HG02938 (cell line): ENCODE measurements around the gene PRDM16.

Experiments
- ATAC-seq: cut with Tn5 transposase; IDR thresholded peaks from one replicate; pipeline ENCODE4 v1.9.1; 2021; ENCODE audit warnings: mild to moderate bottlenecking, moderate library complexity; ENCODE audit not compliant: unreplicated experiment

PRDM16 gene

GRCh38 chr1:3401585-3402257 lies 332.7 kb downstream of the PRDM16 start:
- no peak for ATAC-seq

DNA sequence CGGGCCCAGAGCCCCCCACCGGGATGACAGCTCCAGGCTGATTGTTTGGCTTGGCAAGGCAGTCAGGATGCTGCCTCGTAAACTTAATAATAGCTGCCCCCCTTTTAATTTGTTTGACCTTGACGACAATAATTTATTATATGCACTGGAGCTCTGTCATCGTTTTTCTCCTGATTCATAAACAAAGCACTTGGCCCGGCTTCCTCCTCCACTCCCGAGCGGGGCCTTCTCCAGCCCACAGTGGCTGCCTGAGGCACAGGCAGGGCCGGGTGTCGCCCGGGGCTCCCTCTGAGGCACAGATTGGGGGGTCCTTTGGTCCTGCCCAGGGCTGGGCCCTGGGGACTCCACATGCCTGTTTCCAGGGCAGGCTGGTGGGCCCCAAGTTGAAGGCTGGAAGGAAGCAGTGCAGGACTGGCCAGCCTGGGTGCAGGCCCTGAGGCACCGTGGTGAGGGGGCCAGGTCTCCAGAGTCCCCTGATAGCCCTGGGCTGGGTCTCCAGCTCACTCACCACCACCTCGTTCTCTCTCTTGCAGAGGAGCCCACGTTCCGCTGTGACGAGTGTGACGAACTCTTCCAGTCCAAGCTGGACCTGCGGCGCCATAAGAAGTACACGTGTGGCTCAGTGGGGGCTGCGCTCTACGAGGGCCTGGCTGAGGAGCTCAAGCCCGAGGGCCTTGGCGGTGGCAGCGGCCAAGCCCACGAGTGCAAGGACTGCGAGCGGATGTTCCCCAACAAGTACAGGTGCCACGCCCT lies 333.4 kb downstream of the PRDM16 start:
- ATAC-seq, result no peak

- no peak for ATAC-seq
These were observed 334.0 kb downstream of the PRDM16 start for GRCh38 chr1:3403011-3403345.

DNA sequence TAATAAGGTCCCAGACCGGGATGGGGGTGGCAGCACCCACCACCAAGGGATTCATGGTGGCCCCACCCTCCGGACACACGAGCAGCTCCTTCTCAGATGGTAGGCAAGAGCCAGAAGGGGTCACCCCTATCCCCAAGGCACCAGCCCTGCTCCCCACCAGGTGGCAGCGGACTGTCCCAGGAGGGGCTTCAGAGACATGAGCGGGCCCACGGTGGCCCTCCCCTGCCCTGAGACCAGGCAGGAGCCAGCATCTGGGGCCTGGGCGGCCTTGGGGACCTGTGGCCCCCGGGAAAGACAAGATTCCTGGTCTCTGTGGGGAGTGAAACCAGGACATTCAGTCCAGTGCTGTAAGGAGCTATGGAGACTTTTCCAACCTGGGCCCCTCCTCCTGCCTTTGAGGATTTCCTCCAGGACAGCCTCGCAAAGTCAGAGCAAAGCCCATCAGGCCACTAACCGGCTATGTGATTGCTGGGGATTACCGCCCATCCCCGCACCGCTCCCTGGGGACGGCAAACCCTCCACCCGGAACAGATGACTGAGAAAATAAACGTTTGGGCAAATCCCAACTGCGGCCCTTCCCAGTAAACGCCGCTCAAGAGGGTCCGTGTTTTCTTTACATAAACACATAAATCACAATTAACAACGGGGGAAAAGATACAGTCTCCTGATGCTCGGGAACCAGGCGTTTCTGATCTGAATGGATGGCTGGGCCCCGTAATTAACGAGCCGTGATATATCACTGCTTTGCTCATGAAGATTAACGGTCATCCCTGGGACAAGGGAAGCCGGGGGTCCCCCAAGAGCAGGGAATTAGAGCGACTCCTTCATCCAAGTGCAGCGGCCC lies 334.6 kb downstream of the PRDM16 start:
- no peak for ATAC-seq

- no peak for ATAC-seq
These were observed 335.3 kb downstream of the PRDM16 start for GRCh38 chr1:3404301-3404700.

DNA sequence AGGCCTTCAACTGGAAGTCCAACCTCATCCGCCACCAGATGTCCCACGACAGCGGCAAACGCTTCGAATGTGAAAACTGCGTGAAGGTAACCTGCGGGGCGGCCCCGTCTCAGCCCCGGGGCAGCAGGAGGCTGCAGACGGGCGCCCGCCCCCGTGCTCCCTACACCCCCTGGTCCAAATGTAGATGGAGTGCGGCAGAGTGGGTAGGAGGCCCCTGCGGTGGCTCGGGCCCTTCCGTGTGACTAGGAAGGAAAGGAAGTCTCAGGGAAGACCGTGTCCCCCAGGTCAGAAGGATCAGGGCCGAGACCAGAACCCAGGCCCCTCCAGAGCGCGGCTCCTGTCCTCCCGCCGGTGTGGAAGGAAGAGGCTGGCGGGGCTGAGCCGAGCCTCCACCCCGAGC lies 335.8 kb downstream of the PRDM16 start:
- ATAC-seq, result no peak

DNA sequence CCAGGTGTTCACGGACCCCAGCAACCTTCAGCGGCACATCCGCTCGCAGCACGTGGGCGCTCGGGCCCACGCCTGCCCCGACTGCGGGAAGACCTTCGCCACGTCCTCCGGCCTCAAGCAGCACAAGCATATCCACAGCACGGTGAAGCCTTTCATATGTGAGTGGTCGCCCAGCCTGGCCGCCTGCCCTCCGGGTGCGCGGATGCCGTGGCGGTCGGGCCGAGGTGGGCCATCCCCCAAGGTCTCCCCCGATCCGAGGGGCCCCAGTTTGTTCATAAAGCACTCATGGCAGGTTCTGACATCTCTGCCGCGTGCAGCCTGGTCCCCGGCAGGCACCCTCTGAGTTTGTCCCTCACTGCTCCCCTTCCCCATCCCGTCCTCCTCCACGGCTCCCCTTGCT lies 336.5 kb downstream of the PRDM16 start:
- ATAC-seq, result no peak

DNA sequence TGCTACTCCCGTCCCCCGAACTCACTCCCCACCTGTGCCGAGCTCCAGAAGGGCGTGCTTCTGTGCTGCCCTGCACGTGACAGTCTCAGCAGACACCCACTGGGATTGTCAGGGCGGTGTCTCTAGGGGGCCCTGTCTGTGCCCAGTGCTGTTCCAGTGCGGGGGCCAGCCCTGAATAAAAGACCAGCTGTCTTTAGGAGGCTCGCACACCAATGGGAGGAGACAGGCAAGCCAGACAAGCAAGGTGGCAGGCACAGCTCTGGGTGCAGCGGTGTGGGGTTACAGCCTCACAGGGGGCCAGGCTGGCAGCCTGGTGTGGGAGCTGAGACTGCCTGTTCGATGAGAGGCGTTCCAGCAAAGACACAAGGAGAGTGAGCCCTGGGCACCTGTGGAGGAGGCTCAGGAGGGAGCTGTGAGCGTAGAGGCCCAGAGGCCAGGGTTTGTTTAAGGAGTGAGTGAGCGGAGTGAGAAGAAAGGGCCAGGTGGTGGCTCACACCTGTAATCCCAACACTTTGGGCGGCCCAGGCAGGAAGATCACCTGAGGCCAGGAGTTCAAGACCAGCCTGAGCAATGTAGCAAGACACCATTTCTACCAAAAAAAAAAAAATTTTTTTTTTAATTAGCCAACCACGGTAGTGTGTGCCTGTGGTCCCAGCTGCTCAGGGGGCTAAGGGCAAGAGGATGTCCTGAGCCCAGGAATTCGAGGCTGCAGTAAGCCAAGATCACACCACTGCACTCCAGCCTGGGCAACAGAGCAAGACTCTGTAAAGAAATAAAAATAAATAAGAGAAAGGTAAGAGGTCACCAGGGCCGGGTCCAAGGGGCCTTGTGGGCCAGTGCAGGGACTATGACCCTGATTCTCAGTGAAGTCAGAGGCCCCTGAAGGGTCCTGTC lies 337.2 kb downstream of the PRDM16 start:
- no peak for ATAC-seq

- no peak for ATAC-seq
These were observed 338.0 kb downstream of the PRDM16 start for GRCh38 chr1:3407021-3407420.

- ATAC-seq, result no peak
These were observed 339.8 kb downstream of the PRDM16 start for GRCh38 chr1:3408751-3409266.

DNA sequence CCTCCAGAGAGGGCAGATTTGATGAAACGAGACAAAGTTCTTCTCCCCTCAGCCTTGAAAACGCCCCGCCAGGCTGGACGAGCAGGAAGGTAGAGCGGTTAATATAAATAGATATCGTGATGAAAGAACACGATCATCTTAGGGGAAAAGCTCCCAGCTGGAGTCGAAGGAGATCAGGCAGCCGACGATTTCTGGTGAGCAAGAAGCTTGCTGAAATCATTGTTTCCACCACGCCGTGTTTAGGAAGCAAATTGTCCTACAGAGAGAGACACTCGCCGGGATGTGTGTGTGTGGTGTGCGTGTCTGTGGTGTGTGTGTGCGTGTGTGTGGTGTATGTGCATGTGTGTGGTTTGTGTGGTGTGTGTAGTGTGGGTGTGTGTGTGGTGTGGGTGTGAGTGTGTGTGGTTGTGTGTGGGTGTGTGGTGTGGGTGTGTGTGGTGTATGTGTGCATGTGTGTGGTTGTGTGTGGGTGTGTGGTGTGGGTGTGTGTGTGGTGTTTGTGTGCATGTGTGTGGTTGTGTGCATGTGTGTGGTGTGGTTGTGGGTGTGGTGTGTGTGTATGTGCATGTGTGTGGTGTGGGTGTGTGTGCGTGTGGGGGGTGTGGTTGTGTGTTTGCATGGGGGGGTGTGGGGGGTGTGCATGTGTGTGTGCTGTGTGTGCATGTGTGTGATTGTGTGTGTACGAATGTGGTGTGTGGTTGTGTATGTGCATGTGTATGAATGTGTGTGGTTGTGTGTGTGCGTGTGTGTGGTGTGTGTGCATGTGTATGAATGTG lies 340.6 kb downstream of the PRDM16 start:
- no peak for ATAC-seq

- ATAC-seq, result no peak
These were observed 341.3 kb downstream of the PRDM16 start for GRCh38 chr1:3410142-3410925.

GRCh38 chr1:3411806-3412205 lies 342.8 kb downstream of the PRDM16 start:
- ATAC-seq, result no peak

GRCh38 chr1:3412376-3412775 lies 343.4 kb downstream of the PRDM16 start:
- ATAC-seq, result no peak

DNA sequence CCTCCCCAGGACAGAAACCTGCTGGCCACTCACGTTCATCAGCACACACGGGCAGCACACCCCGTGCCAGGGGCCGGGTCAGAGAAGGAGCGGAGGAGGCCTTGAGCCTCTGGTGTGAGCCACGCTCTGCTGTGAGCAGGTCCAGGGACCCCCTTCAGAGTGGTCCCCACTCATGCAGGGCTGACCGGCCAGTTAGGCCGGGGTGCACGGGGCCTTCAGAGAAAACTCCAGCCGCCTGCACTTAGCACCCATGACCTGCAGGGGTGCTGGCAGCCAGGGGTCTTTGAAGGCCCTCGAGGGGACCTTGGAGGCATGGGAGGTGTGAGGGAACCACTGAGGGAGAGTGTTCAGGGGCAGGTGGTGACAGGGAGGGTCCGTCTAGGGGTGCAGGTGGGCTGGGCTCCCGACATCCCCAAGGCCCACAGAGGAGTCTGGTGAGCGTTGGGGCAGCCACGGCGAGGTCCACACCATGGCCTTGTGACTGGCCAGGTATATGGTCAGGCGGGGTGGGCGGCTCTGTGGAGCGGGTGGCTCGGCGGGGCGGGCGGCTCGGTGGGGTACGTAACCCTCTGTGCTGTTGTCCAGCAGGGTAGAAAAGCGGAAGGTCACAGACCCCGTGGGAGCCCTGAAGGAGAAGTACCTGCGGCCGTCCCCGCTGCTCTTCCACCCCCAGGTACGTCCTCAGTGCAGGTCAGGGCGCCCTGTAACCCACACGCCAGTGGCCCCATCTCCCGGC lies 345.1 kb downstream of the PRDM16 start:
- no peak for ATAC-seq

DNA sequence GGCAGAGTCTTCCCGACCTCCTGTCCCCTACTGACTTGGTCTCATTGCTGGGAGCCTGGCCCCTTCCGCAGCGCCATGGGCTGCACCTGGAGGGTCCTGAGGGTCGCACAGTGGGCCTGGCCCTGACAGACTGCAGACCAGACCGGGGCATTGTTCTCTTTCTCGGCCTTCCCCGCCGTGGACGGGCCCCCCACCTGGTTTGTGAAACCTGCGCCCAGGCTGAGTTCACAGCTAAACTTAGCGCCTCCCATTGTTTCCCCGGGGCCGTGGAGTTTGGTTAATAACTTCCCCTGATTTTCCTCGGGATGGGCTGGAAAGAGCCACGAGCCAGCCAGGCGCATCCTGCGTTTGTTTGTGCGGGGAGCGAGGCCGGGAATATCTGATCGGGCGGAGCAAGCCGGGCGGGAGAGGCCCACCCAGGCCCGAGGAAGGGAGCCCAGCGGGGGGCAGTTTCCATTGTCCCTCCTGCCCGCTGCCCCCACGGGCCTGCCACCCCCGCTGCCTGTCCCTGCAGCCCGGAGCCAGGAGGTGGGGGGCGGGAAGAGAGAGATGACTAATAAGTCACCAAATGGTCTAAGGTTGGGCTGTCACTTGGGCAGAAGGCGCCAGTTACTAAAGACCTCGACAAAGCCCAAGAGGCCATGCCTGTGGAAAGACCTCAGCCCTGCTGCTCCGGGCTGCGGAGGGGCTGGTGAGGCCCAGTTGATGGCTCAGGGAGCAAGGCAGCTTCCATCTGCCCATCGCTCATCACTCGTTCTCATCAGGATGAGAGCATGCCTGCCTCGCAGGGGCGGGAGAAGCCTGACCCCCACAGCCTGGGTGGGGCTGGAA lies 346.5 kb downstream of the PRDM16 start:
- no peak for ATAC-seq

DNA sequence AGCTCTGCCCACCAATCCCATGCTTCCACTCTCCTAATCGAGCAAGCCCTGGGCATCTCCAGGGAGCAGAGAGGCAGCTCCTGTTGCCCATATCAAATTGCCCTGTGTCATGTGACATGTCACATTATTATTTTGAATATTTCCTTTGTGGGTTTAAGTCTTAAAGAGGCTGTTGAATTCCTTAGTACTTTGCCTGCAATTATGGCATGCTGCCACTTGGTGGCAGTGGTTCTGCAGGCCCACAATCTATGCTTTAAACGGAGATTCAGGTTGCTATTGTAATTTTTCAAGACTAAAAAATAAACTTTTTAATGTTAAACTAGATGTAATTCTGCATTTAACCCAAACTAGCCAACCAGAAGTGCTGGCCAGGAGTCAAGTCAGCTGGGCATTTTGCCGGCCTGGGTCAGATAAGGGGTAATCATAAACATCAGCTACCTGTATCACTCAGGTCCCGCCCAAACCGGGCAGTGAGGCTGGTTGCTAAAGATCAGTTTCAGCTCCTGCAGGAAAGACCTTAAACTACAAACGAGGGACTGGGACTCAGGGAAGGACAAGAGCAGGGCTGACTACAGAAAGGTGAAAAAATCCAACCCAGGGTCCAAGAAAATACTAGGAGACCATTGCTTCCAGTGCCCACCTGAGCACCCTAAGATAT lies 348.2 kb downstream of the PRDM16 start:
- no peak for ATAC-seq
